GM12872 (cell line): ENCODE measurements around the gene ADRA2C.

Experiments used
- CTCF ChIP-seq: IDR thresholded peaks from 3 replicates; pipeline ENCODE4 v1.5.1; 2011; ENCODE audit warnings: low read depth, mild to moderate bottlenecking, low read length, moderate library complexity; ENCODE audit not compliant: insufficient read depth

ADRA2C gene

GRCh38 chr4:3796960-3797359, 30.8 kb downstream of the ADRA2C start:
- no peak for TF ChIP-seq CTCF

DNA sequence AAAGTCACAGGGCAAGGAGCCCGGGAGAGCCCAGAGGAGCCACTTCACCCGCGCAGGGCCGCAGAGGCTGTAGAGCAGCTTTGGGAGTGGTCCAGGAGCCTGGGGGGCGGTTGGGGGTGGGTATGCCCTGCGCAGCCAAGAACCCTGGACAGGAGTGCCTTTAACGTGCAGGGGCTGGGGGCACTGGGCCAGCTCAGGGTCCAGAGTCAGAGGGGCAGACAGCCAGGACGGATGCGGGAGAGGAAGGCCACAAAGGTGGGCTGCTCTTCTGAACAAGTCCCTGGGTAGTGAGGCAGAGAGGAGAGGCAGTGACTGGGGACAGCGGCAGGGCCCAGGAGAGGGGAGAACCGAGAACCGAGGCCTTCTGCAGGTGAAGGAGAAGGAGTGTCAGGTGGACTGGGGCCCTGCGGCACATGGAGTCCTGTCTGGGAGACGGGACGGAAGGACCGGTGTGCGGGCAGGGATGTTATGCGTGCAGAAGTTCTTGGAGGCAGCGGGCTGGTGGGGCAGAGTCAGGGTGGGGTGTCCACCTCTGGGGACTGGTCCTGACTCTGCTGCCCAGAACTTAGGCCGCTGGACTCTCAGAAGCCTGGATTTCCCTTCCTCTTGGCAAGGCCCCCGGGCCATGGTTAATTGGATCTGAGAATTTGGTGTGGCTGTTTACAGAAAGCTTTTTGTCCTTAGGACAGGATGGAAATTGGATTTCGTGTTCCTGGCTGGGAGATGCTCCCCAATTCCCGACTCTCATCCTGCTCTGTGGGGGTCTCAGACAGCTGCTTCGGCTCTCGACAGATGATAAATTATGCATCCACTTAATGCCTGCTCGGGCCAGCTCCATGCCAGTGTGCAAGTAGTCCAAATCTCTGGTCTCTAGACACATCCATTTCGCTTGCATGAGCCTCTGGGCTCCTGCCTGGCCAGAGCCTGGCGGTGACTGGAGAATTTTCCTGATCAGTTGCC, 31.9 kb downstream of the ADRA2C start:
- no peak for TF ChIP-seq CTCF

DNA sequence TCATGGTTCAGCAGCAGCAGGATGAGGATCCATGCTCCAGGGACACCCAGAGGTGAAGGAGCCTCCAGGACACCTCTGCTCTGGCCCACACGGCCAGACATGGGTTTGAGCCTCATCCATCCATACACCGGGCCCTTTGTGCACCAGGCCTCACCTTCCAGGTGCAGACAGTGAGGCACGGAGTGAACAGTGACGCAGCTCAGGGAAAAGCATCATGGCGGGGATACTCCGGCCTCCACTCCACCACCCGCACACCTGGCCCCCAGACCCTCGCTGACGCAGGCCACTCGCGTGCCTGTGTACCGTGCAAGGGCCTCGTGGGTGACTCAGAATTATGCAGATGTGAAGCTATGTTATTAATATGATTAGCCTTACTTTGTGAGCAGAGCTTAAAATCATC, 33.3 kb downstream of the ADRA2C start:
- TF ChIP-seq CTCF: no peak

DNA sequence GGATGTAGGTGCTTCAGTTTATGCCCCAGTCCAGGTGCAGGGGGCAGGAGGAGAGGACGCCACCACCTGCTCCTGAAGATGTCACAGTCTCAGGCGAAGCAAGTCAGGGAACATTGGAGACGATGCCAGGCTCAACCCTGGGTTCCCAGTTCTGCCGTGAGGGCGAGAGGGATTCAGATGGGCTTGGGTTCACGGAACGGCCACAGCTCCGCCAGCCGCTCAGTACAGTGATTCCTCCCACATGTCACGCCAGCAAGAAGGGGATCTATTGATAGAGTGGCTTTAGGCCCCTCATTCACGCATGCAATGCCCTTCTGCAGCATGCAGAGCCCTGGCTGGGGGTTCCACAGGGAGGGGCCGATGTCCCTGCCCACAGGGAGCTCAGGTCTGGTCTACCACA, 34.2 kb downstream of the ADRA2C start:
- no peak for TF ChIP-seq CTCF

- no peak for TF ChIP-seq CTCF
Measured at GRCh38 chr4:3801521-3801920, 35.3 kb downstream of the ADRA2C start.

GRCh38 chr4:3801931-3802550, 35.9 kb downstream of the ADRA2C start:
- TF ChIP-seq CTCF: no peak

GRCh38 chr4:3802571-3803474, 36.6 kb downstream of the ADRA2C start:
- no peak for TF ChIP-seq CTCF
